HG02840 (cell line): ENCODE measurements around the gene ANKH.
"Not testable (repeated sequence)": the region's sequence is repeated elsewhere in the genome, so short reads cannot be mapped to it uniquely, and the experiment has no call there.

ENCODE experiments used
- ATAC-seq: cut with Tn5 transposase; IDR thresholded peaks from one replicate; pipeline ENCODE4 v1.9.1; 2021; ENCODE audit warnings: mild to moderate bottlenecking, moderate library complexity, moderate number of reproducible peaks; ENCODE audit not compliant: unreplicated experiment, low FRiP score

The ANKH gene

DNA sequence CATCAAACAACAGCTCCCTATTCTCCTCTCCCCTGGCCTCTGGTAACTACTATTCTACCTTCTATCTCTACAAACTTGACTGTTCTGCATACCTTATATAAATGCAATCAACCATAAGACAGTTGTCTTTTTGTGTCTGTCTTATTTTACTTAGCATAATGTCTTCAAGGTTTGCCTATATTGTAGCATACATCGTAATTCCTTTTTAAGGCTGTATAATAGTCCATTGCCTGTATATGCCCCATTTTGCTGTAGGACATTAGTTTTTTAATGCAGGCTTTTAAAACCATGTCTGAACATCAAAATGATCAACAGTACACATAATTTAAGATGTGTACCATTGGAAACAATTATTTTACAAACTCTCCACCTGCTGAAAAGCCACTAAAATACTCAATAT, 12.4 kb downstream of the ANKH start:
- ATAC-seq = no peak

DNA sequence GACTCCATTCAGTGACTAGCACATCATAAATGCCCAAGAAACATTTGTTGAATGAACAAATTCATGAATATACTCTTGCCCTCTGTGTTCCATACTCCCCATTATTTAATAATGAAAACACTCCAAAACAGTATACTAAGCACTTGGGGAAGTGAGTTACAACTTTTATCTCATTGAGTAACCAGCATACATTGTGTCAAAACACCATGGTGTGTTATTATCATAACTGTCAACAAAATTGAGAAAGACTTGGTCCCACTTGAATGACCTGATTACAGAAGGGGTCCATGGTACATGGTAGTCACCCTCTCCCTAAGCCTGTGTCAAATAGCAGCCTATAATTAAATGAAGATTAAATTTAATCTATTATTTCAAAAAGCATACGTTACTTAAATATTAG, 16.2 kb downstream of the ANKH start:
- no peak for ATAC-seq

DNA sequence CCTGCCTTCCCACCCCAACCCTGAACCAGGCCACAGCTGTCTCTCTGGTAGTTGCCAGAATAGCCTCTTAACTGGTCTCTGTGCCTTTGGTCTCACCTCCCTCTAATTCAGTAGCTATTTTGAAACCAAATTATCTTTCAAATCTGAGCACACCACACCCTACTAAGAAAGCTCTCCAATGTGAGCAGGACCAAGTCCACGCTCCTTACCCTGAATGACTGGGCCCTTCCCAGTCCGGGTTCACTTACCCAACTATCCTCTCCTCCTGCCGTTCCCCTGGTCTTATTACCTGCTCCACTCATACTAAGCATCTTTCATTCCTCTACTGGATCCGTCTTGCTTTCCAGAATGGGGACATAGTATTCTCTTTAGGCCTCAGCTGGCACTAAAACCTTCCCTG, 16.8 kb downstream of the ANKH start:
- no peak for ATAC-seq

DNA sequence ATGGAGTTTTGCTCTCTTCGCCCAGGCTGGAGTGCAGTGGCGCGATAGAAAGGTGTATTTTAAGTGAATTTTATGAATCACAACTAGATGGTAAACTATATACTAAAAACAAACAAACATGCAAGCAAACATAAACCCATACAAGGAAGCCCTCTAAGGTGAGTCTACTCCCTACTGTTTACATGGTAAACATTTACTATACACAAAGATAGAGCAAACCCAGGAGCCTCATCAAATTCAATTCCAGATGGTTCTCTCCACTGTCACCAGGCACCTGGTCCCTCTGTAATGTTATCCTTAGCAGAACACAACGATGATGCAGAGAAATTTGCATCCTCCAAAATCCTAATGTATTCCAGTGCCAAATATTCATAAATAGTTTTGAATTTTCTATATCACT, 17.9 kb downstream of the ANKH start:
- ATAC-seq = no peak

DNA sequence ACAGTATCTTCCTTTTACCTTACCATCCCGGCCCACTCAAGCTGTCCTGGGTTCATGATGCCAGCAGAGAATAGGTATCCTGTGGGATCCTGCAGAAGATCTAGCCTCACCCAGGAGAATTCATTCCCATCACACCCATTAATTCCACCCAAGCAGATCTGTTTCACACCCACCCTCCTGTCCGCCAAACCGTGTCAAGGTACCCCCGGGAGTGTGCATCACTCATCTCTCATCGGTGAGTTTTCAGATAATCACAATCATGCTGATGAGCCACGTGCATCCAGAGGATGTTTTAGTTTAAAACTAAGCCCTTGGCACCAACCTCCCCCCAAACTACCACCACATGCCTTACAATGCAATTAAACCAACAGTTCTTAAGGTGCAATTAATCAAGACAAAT, 18.8 kb downstream of the ANKH start:
- no peak for ATAC-seq

DNA sequence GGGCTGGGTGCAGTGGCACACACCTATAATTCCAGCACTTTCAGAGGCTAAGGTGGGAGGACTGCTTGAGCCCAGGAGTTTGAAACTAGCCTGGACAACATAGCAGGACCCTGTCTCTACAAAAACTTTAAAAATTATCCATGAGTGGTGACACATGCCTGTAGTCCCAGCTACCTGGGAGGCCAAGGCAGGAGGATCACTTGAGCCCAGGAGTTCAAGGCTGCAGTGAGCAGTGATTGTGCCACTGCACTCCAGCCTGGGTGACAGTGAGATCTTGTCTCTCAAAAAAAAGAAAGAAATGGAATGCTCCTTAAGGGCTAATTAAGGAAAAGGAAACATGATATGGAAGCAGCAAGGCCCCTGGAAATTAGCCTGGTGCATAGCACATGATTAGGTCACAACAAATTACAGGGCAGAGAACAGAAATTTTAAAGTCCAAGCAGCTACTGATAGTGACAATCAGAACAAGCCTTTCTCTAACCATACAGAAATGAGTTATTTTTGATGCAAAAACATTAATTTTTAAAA, 19.5 kb downstream of the ANKH start:
- no peak for ATAC-seq

DNA sequence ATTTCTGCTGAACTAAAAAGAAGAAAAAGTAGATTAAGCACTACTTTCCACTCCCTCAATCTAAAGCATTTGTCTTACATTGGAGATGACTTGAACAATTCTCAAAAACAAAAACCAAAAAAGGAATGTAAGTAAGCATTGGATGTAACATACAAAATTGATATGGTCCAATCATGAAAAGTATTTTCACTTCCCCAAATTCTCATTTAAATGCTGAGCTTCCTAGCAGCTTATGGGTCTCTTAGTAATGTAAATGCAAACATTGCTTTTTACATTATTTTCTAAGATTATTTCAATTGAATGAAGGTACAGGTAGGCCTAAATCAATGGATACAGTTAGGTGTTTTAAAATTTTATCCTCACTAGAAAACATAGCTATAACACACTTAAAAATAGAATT, 20.0 kb downstream of the ANKH start:
- no peak for ATAC-seq

DNA sequence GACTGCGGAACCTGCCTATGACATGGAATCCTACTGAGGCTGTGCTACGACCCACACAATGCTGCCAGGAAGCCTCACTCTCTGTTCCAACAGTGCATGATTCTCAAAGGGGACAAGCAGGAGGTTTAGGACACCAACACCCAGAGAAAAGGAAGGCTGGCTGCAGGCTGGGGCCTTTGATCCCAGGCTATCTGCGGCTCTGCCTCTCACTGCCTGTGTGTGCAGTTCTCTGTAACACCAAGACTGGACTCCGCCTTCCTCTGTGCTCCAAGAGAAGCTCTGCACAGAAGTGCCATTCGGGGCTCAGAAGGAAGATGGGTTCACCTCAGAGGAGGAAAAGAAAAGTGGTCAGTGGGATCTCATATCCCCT, 20.5 kb downstream of the ANKH start:
- ATAC-seq = no peak

DNA sequence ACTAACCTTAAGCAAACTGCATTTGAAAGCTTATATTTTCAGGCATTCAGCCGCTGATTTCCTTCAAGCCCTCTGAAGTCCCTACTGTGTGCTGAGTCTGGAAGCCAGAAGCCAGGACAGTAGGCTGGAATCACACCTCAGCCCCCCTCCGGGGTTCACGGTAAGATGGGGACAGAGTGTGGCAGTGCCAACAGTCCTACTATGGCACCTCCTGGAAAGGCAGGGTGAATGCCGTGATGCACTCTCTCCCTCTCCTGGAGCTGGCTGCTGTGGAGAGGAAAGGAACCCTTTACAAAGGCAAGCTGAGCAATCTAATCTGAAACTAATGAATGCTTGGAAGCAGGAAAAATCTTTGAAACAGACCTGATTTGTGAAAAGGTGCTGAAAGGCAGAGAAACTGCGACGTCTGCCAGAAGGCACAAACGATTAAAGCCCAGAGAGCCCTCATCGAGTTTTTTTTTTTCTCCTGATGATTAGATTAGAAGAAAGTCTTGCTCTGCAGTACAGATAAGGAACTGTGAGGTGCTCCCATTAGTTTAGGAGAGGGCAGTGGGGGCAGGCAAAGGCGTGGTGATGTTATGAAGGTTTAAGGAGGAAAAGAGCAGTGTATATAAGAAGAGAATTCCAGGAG, 21.0 kb downstream of the ANKH start:
- no peak for ATAC-seq

DNA sequence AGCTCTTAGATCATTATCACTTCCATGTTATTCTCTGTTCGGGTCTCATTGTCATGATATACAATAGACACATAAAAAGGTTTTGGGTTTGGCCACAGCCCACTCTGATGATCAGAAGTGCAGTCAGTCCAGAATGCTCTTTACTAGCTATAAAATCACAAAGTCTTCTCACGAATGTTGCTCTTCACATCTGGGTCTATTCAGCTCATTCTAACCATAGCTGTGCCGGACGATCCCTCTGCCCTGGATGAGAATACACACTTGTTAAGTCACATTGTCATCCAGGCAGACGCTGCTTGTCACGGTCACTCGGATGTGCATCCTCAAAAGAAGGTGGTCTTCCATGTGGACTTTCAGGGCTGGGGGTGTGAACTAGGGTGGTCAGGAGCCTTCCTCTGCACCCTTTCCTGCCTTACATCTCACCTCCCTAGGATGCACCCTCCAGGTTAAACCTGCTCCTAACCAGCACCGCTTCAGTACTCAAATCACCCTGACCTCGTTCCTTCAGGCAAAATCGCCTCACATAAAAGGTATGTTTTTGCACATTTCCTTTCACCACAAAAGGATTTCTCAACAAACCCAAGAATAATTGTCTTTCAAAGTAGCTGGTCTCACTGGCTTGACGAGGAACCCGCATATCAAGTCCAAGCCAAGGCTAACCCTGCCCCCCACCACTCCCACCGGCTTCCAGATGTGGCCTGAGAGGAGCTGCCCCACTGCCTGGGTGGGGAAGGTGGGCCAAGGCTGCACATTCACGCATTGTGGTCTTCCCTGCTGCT, 21.9 kb downstream of the ANKH start:
- ATAC-seq = no peak

DNA sequence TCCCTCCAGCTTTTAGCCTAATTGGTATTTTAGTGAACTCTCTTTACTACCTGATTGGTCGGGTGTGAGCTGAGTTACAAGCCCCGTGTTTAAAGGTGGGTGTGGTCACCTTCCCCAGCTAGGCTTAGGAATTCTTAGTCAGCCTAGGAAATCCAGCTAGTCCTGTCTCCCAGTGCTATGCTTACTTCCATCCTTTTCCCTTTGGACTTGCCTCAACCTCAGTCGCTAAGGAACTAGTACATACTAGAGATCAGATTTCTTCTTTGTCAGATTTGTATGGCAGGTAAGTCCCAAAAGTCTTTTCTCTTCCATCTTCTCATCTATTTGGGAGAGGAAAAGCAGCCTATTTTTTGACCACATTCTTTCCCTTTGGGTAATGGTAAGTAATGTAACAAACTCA, 22.6 kb downstream of the ANKH start:
- ATAC-seq = not testable (repeated sequence)

DNA sequence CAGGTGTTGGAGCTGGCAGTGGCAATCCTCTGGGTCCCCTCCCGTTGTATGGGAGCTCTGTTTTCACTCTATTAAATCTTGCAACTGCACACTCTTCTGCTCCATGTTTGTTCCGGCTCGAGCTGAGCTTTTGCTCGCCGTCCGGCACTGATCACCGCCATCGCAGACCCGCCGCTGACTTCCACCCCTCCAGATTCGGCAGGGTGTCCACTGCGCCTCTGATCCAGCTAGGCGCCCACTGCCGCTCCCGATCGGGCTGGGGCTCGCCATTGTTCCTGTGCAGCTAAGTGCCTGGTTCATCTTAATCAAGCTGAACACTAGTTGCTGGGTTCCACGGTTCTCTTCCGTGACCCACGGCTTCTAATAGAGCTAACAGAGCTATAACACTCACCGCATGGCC, 23.2 kb downstream of the ANKH start:
- ATAC-seq = no peak

DNA sequence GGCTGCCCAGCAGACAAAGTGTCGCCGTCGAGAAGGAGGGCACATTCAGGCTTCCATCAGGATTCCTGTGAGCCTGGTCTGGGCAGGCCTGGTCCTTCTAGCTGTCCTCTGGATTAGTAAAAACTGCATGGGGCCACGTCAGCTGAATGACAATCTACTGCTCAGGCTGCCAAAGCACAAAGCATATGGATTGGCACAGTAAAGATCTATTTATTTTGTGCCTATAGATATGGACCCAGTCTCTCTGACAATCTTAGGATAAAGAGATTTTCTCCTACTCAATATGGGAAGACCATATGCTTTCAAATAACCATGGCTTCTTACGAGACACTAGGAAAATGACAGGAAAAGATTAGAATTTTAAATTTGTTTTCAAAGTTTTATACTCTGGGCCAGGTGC, 24.1 kb downstream of the ANKH start:
- ATAC-seq = no peak

DNA sequence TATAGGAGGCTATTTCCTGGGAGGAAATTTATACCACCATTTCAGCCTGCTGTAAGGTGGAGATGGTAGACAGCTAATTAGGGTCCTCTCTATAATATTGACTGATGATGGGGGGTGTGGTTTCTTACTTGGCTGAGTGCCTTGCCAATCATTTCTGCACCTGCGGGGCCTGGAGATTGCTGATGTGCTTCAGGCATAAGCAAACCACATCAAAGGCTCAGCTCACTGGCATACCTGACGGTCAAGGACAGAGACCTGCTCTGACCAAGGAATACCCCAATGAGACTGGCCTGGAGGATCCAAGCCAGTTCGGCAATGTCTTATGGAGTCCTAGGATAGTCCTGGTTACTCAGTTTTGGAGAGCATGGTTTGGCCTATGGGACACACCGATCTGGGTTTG, 29.5 kb downstream of the ANKH start:
- ATAC-seq = no peak

DNA sequence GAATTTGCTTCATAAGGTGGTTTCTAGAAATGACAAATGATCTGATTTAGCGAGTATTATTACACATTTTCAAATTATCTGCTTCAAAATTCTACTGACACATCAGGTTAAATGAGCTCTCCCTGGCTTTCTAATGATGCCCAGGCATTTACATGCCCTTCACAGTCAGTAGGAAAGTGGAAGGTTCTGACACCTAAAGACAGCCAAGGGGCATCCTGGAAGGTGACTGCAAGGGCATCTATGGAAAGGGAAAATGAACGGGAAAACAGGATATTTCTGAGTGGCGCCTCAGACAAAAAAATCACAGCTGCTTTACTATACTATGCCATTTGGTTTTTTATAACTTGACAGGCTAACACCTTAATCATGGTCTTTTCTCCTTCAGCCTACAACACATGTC, 31.0 kb downstream of the ANKH start:
- no peak for ATAC-seq

DNA sequence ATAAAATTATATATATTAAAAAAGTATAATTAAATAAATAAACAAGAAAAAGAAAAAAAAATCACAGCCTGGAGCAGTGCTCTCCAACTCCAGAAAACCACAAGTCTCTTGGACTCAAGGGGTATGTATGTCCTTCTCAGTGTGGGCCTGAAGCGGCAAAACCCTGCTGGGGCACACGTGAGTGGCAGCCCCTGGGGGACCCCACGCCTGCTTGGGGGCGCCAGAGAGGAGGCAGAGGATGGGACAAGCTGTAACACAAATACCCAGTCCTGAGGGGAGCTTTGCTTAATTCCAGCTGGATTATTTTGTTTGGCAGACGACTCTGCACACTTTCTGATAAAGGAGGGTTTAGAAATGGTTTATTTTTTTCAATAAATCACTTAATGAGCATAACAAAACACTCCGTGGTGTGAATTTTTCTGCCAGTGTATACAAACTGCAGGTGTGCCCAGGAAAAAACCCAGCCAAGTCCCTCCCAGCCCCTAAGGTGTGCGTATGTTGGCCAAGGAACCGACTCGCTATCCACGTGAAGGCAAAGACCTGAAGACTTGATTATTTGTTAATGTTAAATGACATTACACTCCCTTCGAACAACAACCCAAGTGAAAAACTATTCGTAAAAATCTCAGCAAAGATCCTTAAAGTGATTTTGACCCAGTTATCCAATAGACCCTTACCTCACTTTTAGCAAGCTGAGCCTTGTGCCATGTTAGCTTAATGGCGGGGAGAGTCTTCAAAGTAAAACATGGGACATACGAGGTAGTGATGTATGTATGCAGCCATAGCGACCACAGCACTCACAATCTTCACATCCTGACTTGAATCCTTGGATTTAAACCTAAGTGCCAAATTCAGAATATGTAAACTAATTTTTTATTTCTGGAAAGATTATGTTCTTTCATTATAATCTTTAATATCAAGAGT, 32.9 kb downstream of the ANKH start:
- ATAC-seq = no peak

DNA sequence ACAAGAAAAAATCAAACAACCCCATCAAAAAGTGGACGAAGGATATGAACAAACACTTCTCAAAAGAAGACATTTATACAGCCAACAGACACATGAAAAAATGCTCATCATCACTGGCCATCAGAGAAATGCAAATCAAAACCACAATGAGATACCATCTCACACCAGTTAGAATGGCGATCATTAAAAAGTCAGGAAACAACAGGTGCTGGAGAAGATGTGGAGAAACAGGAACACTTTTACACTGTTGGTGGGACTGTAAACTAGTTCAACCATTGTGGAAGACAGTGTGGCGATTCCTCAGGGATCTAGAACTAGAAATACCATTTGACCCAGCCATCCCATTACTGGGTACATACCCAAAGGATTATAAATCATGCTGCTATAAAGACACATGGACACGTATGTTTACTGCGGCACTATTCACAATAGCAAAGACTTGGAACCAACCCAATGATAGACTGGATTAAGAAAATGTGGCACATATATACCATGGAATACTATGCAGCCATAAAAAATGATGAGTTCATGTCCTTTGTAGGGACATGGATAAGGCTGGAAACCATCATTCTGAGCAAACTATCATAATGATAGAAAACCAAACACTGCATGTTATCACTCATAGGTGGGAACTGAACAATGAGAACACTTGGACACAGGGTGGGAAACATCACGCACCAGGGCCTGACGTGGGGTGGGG, 34.0 kb downstream of the ANKH start:
- ATAC-seq = not testable (repeated sequence)

DNA sequence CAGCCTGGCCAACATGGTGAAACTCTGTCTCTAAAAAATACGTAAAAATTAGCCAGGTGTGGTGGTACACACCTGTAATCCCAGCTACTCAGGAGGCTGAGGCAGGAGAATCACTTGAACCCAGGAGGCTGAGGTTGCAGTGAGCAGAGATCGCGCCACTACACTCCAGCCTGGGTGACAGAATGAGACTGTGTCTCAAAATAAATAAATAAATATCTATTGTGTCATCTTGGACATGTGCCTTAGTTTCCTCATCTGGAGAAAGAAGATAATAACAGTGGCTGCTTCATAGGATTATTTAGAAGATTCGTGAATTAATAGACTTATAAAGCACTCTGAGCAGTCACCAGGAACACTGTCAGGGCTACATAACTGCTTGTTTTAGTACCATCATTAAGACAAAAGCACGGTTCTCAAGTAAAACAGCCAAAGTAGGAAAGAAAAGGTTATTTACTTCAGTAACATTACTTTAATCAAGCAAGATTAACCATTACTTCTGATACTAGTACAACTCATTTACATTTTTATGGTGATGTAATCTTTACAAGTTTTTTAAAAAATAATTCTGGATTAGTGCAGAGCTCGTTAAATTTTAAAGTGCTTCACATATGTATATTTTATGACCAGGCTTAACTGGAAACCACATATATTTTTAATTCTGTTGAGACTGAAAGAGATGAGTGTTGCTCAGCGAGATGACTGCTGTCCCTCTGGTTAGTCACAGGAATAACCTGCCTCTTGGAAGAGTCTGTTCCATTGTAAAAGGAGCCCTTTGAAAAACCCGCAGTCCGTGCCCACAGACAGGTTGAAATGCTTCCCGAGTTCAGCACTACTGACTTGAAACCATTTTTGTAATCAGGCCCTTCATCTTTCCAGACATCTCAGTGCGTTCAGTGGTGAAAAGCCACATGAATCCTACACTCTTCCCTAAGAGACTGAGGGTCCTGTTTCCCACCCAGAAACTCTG, 36.7 kb downstream of the ANKH start:
- ATAC-seq = no peak

DNA sequence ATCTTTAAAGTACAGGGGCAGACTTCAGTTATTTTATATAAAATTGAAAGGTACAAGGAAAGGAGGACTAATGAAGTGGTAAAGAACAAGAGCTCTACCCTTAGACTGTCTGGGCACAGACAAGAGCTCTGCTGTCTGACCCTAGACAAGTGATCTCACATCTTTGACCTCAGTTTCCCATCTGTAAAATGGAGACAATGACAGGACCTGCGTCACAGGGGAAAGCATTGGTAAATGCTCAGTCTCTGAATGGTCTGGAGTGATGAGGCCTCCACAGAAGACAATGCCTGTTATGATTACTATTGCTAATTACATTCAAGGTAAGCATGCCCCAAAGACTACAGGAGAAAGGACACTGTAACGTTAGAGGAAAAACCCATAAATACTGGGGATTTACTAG, 37.5 kb downstream of the ANKH start:
- ATAC-seq = no peak

DNA sequence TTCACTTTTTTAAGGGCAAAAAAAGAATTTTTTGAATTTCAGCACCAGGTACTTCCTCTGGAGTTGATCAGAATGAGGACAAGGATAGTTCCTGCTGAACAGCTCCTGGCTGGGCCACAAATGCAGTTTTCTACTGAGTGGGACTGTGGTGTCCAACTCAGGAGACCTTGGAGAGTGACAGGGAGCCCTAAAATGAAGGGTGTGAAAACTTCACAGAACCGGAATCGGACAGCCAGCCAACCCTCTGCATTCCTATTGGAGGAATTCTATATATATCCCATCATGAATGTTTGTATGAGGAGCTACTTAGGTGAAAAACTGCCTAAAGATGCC, 40.6 kb downstream of the ANKH start:
- ATAC-seq = no peak
